RWPE2 (cell line): ENCODE data around the gene DNAJB11.

ENCODE experiments used
- ATAC-seq: fragments of 200-7000 bp; cut with Tn5 transposase; 3 replicates; pipeline ENCODE4 v1.9.1; 2021; ENCODE audit warnings: low read depth
- DNase-seq: peaks from one replicate; pipeline ENCODE4 v3.0.0-alpha.2; 2020; ENCODE audit warnings: low spot score
- H3K27ac ChIP-seq: fragments of 450-650 bp; 2 replicates; pipeline ENCODE4 v1.5.1; 2017; ENCODE audit warnings: mild to moderate bottlenecking; ENCODE audit not compliant: poor library complexity, severe bottlenecking
- H3K27me3 ChIP-seq: fragments of 250-450 bp; sonication (Bioruptor Pico); 2 replicates; pipeline ENCODE4 v1.5.1; 2021; ENCODE audit warnings: mild to moderate bottlenecking, moderate library complexity; ENCODE audit not compliant: insufficient read depth, poor library complexity, severe bottlenecking
- H3K36me3 ChIP-seq: fragments of 250-450 bp; sonication (Bioruptor Pico); 2 replicates; pipeline ENCODE4 v1.5.1; 2020; ENCODE audit warnings: low read depth, mild to moderate bottlenecking, moderate library complexity
- H3K4me1 ChIP-seq: fragments of 250-450 bp; sonication (Bioruptor Pico); 2 replicates; pipeline ENCODE4 v1.5.1; 2021; ENCODE audit warnings: mild to moderate bottlenecking, moderate library complexity; ENCODE audit not compliant: insufficient read depth, poor library complexity, severe bottlenecking
- H3K4me3 ChIP-seq: fragments of 250-450 bp; sonication (Bioruptor Pico); 2 replicates; pipeline ENCODE4 v1.5.1; 2021; ENCODE audit warnings: mild to moderate bottlenecking, moderate library complexity; ENCODE audit not compliant: severe bottlenecking
- H3K9me3 ChIP-seq: fragments of 250-450 bp; sonication (Bioruptor Pico); 2 replicates; pipeline ENCODE4 v1.5.1; 2021; ENCODE audit warnings: mild to moderate bottlenecking, moderate library complexity; ENCODE audit not compliant: severe bottlenecking
- CTCF ChIP-seq: fragments of 450-650 bp; IDR thresholded peaks from one replicate; pipeline ENCODE4 v1.5.1; 2017; ENCODE audit warnings: mild to moderate bottlenecking, moderate library complexity; ENCODE audit not compliant: poor library complexity, severe bottlenecking

Gene DNAJB11

GRCh38 chr3:186538779-186539178 is 31.7 kb upstream of the DNAJB11 start:
- H3K4me3 ChIP-seq: no peak overlapping the region
- peaks cover 7% of the 10 kb centered on the region for H3K4me1 ChIP-seq
- ATAC-seq (no peak), DNase-seq (no peak)
- no peaks in the 10 kb centered on the region for H3K27me3 ChIP-seq
- peaks cover 2% of the 10 kb centered on the region for H3K36me3 ChIP-seq
- no peaks in the 10 kb centered on the region for H3K9me3 ChIP-seq
- no peak overlapping the region for H3K27ac ChIP-seq
- TF ChIP-seq CTCF: no peak

- Histone ChIP-seq H3K4me1 (peaks cover 7% of the 10 kb centered on the region), H3K36me3 (peaks cover 10% of the 10 kb centered on the region), H3K27me3 (no peaks in the 10 kb centered on the region), H3K4me3 (no peak overlapping the region), H3K9me3 (no peaks in the 10 kb centered on the region), H3K27ac (peak overlapping the region; percentile 1)
- ATAC-seq (peak; percentile 90), DNase-seq (no peak)
- TF ChIP-seq CTCF: peak; percentile 86
Observed at GRCh38 chr3:186540221-186540834, 30.2 kb upstream of the DNAJB11 start.

- Histone ChIP-seq H3K36me3 (peaks cover 15% of the 10 kb centered on the region), H3K27me3 (no peaks in the 10 kb centered on the region), H3K4me3 (no peak overlapping the region), H3K27ac (peak overlapping the region; percentile 1), H3K4me1 (peaks cover 7% of the 10 kb centered on the region), H3K9me3 (no peaks in the 10 kb centered on the region)
- DNase-seq: no peak
- ATAC-seq: peak; percentile 43
- TF ChIP-seq CTCF: peak; percentile 53
Observed at GRCh38 chr3:186540835-186541226, 29.7 kb upstream of the DNAJB11 start.

DNA sequence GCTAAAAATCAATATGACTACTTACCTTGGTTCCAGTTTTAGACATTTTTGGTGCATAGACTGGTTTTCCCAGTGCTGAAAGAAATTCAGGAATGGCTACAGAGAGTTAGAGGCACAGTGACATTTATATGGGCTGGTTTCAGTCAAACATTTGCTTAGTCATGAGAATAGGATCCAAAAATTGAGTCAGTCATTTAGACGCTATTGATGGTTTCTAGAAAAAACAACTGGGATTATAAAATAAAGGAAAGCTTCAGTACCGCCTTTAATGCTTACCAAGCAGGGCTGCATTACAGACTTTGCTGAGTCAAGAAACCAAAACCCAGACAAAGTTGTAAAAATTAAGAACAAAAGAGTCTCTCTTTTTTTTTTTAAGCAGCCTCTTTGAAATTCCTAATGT is 26.2 kb upstream of the DNAJB11 start, which contains the start of gene CRYGS:
CRYGS (minus strand) TSS at position 100 of the 400 bp plus-strand sequence; CDS start at position 46, 54 bp downstream.
- Histone ChIP-seq H3K36me3 (peaks cover 39% of the 10 kb centered on the region), H3K27me3 (no peaks in the 10 kb centered on the region), H3K4me1 (peaks cover 7% of the 10 kb centered on the region), H3K9me3 (no peaks in the 10 kb centered on the region), H3K4me3 (no peak within 1 kb of the TSS), H3K27ac (no peak within 1 kb of the TSS)
- DNase-seq (no peak), ATAC-seq (no peak)
- no peak for TF ChIP-seq CTCF

DNA sequence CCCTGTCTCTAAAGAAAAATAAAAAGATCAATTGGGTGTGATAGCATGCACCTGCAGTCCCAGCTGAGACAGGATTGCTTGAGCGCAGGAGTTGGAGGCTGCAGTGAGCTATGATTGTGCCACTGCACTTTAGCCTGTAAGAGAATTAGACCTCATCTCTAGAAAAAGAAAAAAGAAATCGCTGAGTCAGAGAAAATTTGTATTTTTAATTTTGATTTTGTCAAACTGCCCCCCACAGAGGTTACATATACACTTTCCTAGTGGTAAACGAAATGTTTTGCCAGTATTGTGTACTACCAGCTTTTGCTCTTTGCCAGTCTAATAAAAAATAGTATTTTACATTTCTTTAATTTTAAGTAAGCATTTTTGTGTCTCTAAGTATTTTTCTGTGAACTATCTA is 21.0 kb upstream of the DNAJB11 start:
- H3K9me3 ChIP-seq: no peaks in the 10 kb centered on the region
- H3K36me3 ChIP-seq: peaks cover 77% of the 10 kb centered on the region
- no peaks in the 10 kb centered on the region for H3K27me3 ChIP-seq
- no peak overlapping the region for H3K4me3 ChIP-seq
- H3K27ac ChIP-seq: no peak overlapping the region
- DNase-seq: no peak
- no peak for TF ChIP-seq CTCF
- no peak for ATAC-seq
- H3K4me1 ChIP-seq: no peaks in the 10 kb centered on the region
